ENCODE results near the gene AP4M1.

Gene AP4M1

DNA sequence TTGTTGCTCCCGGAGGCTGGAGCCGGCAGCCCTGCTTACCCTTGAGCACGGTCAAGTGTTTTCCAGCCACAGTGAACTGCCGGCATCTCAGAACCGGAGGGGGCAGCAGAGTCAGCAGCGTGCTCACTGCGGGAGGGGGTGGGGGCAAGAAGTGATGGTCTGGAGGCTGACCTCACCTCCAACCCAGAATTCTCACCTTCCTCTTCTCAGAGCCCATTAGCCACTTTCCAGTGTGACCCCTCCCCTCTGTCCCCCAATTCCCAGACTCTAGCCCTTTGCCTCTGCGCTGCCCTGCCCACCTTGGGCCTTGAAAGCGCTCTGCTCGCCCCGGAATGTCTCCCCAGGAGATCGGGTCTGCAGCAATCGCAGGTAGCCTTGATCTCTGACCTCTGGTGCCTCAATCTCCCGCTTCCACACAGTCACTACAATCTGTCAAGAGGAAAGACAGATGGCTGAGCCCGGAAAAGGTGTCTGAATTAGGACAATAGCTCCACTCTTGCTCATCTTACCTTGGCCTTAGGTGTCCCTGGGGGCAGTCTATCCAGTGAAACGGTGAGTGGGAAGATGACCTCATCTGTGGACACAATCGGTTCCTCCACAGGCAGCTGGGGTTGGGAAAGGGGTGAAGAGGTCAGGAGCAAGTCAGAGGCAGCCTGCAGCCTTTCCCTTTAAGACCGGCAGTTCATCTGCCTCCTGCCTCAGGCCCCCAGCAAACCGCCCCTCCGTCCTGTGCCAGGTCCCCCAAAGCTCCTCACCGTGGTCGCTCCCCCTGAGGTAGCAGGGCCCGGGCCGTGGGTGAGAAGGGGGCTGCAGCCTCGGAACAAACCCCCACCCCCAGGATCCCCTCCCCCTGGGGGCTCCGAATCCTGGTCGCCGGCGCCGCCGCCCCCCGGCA is 56.1 kb downstream of the AP4M1 start:
- no peak for DNase-seq (ENCODE audit: low spot score)

Small RNA genes within 50 kb of the gene (small RNA-seq; reads per million reads assigned to genes)
- gene MIR106B = 19.1 to 164 reads per million in 2 experiments
- gene MIR25 = 366 to 4,459 reads per million in 2 experiments
- gene MIR93 = 161 to 1,246 reads per million in 2 experiments

All from SK-N-DZ (cell line).